GM10847 (cell line): ENCODE data around the gene ULK2.

Experiments
- POLR2A ChIP-seq: IDR thresholded peaks from 2 replicates; pipeline ENCODE4 v1.6.1; 2011; ENCODE audit not compliant: insufficient read length; ENCODE audit errors: extremely low read depth

Gene ULK2

DNA sequence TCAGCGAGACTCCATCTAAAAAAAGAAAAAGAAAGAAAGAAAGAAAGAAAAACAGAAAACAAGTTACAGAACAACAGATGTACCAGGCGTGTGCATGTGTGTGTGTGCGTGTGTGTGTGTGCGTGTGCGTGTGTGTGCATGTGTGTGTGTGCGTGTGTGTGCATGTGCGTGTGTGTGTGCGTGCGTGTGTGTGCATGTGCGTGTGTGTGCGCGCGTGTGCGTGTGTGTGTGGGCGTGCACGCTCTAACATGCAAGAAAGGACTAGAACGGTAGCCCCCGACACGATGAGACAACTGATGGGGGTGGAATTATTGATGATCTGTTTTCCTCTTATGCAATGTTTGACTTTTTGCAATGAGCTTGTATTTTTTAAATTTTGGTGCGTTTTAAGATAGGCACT is 121.2 kb downstream of the ULK2 start:
- TF ChIP-seq POLR2A, result no peak

DNA sequence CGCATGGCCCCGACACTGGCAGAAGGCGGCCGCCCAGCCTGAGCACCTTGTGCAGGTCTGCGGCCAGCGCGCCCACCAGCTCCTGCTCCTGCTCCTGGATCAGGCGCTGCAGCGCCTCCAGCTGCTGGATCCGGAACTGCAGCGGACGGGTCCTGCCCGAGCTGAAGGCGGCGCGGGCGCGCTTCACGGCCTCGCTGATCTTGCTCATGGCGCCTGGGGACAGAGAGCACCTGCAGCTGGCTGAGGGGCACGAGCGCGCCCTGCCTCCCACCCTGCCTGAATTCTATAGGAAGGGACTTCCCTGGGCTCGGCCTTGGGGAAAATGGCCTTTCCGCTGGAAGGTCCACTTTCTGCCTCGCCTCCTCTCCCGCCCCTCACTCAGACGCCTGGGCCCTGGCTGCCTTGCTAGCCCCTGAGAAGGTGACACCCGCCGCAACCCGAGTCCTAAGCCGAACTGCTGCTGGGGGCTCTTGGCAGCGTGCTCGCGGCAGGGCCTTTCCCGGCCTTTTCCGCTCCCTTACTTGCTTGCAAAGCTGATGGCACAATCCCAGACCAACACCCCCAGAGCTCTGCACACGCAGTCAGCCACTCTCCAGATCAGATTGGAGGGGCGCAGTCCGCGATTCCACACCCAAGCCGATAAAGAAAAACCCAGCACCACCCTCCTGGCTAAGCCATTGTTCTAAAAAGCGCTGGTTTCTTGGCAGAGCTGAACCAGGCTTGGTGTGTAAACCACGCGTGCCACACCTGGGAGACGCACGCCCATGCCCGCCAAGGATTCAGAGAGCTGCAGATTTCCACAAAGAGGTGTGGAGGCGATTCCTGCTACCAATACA is 122.6 kb downstream of the ULK2 start:
- no peak for TF ChIP-seq POLR2A

DNA sequence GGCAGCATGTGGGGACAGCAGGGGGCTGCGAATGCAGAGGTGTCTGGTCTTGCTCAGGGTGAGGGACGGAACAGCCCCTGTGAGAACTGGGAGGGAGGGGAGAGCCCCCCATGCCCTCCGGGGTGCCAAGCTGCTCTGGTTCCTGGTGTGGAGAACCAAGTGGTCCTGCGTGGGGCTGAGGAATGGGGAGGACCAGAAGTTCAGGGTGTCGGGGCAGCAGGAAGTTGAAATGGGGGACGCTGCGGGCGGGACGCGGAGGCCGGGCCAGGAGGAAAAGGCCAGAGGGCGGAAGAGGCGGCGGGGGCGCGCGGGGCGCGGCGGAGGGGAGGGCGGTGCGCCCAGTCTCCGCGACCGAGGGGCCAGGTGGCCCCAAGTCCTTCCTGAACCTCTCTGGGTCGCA is 123.2 kb downstream of the ULK2 start:
- no peak for TF ChIP-seq POLR2A

DNA sequence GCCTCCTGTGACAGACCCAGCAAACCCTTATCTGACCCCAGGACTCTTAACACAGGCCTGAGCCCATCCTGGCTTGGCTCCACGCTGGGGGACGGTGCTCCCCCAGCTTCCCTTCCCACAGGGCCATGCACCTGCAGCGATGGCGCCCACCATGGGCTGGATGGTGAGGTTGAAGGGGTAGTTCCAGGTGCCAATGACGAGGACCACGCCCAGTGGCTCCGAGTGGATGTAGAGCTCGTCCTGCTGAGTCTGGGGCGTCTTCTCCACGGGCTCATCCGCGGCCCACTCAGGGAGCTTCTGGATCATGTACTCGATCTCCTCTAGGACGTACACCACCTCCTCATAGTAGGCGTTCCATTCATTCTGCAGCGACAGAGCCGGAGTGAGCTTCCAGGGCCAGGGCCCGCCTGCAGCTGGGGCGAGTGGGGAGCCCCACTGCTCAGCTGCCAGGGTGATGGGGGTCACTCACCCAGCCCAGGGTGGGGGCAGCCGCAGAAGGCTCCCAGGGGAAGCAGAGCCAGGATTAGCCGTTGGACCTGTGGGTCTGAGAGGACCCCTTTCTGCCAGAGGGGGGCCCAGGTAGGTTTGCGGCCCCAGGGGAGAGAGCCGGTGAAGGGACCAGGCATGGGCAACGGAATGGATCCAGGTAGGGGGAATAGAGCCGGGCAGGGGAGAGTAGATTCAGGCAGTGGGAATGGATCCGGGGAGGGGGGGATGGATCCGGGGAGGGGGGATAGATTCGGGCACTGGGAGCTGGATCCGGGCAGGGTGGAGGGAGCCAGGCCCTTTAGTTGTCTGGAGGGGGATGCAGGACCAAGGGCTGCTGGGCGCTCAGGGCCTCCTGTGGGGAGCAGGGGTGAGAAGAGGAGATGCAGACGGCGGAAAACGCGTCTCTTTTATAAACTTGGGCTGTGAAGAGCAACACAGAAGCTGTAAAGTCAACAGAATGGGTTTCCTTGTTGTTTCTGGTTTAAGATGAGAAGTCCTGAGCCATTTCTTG is 124.3 kb downstream of the ULK2 start:
- no peak for TF ChIP-seq POLR2A

DNA sequence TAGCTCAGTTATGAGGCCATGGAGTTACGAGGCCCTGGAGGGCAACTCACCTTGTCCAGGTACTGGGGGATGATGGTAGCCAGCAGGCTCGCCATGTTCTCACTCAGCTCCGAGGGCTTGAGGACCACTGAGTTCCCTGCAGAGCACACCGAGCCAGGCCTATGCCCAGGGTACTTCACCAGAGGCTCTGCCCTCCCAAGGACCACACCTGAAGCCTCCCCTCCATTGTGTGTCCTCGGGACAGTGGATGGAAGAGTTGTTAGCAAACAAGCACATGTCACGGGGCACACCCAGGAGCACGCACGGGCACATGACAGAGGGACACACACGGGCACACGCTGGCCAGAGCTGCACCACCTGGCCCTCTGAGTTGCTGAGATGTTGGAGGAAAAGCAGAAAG is 125.2 kb downstream of the ULK2 start:
- no peak for TF ChIP-seq POLR2A

DNA sequence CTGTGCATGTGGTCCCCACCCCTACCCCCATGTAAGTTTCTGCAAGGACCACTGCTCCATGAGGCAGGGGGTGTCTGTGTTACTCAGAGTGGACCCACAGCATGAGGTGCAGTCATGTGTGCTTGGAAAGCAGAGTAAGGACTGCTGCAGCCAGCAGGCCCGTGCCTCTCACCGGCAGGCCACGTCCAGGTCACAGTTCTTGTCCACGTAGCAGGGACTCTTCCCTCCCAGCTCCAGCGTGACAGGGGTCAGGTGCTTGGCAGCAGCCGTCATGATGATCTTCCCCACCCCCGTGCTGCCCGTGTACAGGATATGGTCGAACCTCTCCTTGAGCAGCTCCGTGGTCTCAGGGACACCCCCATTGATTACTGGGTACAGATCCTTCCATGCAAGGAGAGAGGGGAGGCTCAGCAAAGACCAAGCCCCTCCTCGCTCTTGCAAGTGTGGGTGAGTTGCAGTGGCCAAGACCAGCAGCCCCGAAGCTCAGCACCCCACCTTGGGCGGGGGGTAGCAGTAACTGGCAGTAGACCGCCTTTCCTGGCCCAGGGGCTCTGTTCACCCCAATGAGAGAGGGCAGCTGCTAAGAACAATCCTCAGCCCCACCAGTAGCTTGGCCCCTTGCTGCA is 125.8 kb downstream of the ULK2 start:
- no peak for TF ChIP-seq POLR2A

DNA sequence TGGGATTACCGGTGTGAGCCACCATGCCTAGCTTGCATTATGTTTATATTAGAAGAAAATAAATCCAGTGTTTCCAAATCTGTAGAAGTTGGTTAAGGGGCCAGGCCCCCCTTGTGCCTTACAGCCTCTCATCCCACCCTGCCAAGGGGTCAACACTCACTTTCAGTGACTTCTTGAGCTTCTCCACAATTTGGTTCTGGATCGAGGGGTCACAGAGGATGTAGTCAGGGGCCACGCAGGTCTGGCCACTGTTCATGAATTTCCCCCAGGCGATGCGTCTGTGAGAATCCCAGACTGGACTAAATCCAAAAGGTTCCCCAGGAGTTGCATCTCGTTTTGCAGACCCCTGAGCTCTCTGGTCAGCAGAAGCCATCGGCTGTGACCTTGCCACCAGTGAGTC is 126.8 kb downstream of the ULK2 start:
- no peak for TF ChIP-seq POLR2A

DNA sequence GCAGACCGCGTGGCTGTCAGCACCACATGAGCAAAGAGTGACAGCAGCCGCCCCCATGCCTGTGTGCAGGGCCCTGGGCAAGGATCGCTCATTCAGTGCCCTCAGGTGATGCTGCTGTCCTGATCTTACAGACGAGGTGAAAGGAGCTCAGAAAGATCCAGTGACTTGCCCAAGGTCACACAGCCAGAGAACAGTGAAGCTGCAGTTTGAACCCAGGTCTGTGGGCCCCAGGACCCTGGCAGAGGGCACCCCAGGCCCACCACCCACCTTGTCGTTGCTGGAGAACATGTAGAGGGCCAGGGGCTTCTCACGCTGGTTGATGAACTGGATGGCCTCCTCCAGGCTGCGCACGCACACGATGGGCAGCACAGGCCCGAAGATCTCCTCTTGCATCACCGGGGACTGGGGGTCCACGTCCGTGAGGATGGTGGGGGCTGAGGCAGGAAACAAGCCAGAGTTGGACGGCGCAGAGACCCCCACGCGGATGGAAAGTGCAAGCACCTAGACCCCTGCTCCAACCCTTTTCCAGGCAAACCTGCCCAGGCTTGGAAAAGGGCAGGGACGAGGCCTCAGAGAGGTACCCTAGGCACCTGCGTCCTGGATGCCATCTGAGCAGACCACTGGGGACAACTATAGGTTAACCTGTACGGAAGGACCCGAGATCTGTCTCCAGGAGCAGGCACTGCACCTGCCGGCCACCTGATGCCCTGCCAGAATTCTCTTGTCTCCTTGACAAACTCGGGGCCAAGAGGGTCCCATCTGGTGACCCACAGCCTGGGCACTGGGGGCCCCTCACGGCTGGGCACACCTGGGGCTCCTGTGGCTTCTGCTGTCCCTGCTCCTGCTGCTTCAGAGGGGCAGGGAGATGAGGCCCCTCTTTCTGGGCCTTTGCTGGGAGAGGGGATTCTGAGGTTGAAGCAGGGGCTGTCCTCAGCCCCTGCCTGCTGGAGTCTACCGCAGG is 128.2 kb downstream of the ULK2 start:
- TF ChIP-seq POLR2A, result no peak

DNA sequence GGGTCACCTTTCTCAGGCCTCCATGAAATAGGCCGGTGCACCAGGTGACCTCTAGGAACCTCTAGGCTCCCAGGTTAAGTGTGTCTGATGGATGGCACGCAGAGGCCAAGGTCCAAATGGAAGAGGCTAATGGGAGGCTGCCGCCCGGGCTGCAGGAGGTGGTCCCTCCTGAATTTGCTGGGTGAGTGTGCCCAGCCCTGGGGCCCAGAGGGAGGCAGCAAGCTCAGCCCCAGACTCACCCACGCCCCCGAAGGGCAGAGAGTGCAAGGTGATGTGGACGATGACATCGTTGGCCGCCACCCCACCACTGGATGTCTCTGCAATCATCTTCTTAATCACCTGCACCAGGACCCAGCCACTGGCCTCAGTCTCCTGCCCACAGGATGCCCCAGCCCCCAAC is 129.0 kb downstream of the ULK2 start:
- TF ChIP-seq POLR2A, result no peak

DNA sequence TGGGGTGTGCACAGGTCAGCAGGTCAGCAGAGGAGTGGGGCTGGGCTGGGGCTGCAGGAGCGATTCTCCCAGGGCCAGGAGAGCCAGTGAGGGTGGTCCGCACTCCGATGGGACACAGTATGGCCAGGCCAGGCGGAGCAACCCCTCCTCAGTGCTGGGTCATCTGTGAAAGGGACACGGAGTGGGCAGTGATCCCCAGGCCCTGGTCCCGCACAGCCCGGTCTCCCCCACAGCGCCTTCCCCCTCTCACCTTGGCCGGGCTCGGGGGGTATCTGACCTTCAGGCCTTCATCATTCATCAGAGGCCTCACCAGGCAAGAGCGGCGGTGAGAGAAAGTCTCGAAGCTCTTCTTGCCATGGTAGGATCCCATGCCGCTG is 129.7 kb downstream of the ULK2 start:
- TF ChIP-seq POLR2A, result no peak

DNA sequence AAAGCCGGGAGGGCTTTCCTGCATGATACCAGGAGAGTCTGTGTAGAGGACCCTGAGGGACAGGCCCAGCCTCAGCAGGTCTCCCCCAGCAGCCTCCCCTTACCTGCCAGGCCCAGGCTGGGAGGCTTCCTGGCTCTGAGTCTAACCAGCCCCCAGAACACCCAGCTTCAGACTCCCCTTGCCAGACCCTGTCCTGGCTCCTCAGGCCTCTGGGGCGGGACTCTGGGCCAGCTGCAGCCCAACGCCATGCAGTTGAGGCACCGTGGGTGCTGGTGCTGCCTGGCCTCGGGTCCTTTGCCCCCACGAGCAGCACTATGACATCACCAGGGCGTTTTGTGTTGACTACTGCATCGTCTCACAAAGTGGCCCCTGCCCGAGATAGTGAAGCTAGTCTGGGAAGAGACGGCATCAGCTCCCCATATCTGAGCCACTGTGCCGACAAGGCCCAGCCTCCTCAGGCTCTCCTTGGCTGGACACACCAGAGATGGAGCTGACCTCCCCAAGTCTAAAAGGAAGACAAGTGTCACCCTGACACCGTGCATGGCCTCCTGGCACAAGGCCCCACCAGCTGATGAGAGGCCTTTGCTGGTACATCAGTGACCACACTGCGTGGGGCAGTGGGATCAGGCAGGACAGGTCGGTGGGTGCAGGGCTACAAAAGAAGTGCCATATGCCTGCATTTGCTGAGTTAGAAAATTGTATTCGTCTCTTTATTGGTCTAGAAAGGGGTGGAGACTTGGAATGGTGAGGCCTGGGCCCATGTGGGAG is 130.2 kb downstream of the ULK2 start:
- no peak for TF ChIP-seq POLR2A

DNA sequence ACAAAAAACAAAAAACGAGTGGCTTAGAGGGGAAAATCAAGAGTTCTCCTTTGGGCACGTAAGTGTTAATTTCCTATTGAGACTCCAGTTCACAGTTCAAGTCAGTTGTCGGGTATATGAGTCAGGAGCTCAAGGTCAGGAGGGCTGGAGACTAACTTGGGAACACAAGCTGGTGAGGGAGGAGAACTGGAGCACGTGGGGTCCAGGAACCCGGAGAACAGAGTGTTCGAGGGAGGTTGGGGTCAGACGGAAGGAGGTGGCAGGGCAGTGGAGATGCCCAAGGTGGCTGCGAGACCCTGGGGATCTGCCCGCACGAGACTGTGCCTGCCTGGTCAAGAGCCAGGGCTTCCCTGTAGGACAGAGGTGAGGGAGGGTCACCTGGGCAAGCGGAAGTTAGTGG is 131.7 kb downstream of the ULK2 start:
- no peak for TF ChIP-seq POLR2A

DNA sequence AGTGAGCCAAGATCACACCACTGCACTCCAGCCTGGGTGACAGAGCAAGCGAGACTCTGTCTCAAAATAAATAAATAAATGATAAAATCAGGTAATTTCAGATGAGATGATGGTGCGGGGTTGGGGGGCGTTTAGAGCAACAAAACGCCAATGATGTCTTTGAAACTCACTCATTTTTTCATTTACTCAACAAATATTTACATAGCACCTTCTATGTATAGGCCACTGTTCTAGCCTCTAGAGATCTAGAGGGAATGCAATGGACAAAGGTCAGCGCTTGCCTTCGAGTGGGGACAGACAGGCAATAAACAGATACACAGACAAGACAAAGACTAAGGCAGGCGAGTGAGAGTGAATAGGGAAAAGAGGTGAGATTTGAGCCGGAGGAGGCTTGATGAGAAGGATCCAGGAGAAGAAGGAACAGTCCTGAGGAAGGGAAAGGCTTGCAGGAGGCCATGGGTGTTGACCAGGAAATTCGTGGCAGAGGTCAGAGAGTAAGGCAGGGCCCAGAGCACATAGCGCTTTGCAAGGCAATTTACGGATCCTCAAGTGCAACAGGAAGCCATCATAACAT is 133.7 kb downstream of the ULK2 start:
- TF ChIP-seq POLR2A, result no peak
